ENCODE measurements around the gene TMED1.

DNA sequence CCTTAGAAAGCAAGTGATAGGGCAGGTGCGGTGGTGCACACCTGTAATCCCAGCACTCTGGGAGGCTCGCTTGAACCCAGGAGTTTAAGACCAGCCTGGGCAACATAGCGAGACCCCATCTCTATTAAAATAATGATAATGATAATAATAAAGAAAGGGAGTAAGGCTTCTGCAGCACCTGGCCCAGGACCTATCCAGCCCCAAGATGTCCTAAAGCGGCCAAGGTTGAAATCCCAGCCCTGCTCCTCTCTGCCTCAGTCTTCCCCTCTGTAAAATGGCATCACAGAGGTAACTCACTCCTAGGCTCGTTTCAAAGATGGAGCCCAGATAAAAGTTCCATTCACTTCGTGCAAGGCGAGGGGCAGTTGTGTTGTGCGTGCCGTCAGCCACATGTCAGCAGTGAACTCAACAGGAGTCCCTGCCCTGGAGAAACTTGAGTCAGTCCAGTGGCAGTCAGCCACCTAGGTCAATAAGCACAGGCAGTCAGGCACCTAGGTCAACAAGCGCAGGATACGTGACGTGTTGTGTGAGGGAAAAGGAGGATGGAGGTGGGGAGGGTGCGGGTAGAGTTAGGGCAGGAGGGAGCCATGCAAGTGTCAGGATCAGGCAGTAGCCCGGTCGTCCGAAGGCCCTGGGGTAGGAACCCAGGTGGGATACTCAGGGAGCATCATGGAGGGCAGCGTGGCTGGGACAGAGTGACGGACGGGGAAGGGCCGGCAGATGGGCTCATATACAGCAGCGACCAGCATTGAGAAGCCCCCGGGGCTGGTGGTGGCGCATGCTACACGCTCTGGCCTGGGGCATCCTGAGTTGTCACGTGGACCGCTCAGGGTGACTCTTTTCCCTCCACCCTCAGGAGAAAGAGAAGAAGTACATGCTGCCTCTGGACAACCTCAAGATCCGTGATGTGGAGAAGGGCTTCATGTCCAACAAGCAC, 16.6 kb downstream of the TMED1 start:
- TF ChIP-seq, protein P1, sequence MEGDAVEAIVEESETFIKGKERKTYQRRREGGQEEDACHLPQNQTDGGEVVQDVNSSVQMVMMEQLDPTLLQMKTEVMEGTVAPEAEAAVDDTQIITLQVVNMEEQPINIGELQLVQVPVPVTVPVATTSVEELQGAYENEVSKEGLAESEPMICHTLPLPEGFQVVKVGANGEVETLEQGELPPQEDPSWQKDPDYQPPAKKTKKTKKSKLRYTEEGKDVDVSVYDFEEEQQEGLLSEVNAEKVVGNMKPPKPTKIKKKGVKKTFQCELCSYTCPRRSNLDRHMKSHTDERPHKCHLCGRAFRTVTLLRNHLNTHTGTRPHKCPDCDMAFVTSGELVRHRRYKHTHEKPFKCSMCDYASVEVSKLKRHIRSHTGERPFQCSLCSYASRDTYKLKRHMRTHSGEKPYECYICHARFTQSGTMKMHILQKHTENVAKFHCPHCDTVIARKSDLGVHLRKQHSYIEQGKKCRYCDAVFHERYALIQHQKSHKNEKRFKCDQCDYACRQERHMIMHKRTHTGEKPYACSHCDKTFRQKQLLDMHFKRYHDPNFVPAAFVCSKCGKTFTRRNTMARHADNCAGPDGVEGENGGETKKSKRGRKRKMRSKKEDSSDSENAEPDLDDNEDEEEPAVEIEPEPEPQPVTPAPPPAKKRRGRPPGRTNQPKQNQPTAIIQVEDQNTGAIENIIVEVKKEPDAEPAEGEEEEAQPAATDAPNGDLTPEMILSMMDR (IDR thresholded peaks at IDR 0.05), result no peak
- no peak for TF ChIP-seq POLR2A (IDR thresholded peaks at IDR 0.05)

Data from lower leg skin (tissue), 3 donors.